Left hindlimb (tissue), 1 donor: ENCODE data around the gene RHOT2.
A peak's percentile ranks its signal among the peaks of the same experiment; 100 is the strongest.

Source experiments
- DNase-seq: peaks from one replicate; pipeline ENCODE4 v3.0.0-alpha.2; 2018

Gene RHOT2

DNA sequence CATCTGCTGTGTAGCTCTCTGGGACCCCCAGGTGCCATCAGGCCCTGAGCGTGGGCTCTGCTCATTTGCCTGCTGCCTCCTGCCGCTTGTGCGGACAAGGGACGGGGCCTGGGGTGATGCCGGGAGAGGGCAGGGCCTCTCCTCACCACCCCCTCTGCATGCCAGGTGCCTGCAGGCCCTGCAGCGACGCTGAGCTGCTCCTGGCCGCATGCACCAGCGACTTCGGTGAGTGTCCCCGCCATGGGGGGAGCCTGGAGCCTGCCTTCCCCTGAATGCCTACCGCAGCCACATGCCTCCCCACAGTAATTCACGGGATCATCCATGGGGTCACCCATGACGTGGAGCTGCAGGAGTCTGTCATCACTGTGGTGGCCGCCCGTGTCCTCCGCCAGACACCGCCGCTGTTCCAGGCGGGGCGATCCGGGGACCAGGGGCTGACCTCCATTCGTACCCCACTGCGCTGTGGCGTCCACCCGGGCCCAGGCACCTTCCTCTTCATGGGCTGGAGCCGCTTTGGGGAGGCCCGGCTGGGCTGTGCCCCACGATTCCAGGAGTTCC is 48.9 kb downstream of the RHOT2 start:
- no peak for DNase-seq

DNA sequence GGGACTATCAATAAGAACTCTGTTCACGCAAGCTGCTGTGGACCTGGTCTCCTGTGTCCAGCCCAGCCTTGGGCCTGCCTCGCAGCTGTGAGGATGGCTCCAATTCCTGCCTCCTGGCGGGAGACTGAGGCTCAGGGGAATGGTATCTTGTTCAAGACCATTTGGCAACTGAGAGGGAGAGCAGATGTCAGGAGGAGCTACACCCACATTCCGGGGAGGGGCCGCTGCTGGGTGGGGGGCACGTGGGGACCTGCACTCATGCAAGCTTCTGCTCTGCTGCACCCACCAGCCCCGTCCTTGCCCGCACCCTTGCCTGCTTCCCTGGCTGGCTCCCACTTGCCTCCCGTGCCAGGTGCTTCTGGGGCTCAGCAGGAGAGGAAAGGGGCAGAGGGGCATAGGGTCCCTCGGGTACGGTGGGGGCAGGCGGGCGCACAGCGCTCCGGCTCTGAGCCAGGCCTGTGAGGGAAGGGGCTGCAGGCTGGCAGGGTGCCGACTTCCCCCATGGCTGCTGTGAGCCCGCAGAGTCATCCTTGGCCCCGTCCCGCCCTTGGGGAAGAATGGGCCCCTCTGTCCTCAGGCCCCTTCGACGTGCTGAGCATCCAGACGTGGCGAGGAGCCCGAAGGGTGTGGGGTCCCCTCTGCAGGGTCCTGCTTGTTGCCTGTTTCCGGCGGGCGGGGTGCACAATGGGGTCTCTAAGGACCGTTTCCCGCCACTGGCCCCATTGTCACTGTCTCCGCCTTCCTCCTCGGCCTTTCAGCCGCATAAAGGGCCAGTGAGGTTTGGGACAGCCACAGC is 49.7 kb downstream of the RHOT2 start:
- DNase-seq: no peak

DNA sequence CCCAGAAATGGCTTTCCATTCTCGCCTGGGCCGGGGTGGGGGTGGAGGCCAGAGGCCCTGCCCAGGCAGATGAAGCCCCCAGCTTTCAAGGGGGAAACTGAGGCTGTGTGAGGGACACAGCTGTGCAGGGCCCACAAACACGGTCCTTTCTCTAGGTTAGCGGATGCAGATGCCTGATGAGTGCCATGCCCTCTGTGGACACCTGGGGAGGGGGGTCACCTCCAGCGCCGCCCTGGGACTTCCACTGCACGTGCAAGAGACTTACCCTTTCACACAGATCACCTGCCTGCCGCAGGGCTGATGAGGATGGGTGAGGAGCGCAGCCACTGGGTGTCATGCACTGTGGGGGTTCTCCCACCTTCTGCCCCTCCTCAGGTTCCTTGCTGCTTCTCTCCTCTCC is 50.5 kb downstream of the RHOT2 start:
- no peak for DNase-seq

DNA sequence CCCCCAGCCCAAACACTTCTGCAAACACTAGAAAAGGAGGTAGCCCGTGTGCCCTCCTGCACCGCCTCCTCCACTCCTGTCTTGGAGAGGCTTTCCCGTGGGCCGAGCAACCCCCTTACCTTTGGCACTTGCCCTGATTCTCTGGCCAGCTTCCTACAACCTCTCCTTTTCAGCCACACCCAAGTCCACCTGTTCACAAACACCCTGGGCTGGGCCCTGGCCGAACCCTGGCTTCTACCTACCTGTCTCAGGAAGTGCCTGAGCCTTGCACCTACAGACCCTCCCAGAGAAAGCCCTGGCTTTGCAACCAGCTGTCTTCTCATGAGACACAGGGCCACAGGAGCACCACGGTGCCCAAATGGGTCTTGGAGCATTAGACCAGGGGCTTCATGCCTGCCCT is 51.0 kb downstream of the RHOT2 start:
- no peak for DNase-seq

DNA sequence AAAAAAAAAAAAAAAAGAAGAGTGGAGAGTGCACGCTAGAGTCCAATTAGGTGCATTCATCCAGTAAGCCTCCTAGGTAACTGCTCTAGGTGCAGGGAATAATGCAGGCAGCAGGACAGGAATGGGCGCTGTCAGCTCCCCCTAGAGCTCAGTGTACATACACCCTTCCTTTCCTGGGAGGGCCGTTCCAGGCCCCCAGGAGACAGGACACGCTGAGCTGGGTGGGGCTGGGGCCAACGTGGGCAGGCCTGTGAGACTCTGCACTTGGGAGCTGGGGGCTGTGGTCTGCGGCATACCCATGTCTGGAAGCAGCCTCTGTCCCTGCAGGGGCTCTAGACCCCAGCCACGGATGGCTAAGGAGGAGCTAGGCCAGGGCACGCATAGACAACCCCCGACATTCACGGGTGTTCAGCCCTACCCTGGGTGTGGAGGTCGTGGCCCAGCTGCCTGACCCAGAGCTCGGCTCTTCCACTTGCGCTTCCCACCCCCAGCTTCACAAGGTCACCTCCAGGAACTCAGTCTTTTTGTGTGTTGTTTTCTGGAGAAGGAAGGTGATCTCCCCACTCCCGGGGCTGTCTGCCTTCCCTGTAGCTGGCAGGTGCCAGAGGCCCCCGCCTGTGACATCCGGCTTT is 52.0 kb downstream of the RHOT2 start:
- no peak for DNase-seq

DNA sequence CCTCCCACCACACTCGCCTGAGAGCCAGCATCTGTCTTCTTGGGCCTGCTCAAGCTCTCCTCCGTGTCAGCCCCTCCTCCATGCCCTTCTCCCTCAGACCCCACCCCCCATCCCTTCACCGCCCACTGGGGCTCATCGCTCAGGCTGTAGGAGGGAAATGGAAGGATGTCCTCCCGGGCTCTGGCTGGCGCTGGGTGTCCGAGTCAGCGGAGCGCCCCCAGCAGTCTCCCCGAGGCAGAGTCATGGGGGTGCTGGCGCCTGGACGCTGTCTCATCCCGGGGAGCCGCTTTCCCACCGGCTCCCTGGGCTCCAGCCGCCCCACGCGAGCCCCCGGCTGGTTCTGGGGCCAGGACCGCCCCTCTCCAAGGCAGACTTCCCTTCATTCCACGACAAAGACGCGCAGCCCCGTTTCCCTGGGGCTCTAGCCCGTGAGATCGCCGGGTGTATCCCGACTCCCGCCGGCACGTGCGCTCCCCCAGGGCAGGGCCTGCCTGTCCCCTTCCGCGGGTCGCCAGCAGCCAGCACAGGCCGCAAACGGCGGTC is 52.6 kb downstream of the RHOT2 start:
- DNase-seq: peak; percentile 86

DNA sequence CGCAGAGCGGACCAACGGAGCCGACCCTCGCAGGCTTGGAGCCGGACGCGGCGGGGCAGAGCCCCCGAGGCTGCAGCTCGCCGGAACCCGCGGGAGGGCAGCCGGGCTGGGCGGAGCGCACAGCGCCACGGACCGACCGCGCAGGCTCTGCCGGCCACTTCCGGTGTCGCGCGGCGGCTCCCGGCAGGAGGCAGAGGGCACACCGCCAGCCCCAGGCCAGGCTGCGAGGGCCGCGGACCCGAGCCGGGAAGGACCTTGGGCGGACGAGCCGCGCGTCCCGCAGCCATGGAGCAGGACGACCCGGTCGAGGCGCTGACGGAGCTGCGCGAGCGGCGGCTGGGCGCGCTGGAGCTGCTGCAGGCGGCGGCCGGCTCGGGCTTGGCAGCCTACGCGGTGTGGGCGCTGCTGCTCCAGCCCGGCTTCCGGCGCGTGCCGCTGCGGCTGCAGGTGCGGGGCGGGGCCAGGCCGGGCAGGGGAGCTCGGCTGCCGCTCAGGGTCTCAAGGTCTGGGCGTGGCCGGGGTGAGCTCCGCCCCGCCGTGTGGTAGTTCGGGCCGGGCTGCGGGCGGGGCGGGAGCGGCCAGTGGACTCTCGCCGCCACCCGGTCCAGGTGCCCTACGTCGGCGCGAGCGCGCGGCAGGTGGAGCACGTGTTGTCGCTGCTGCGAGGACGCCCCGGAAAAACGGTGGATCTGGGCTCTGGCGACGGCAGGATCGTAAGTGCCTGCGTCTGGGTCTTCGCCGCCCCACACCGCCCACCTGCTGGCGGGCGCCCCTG is 53.2 kb downstream of the RHOT2 start, which contains the start of gene ANTKMT:
ANTKMT (plus strand) TSS at position 157 of the 775 bp plus-strand sequence; CDS start at position 286, 129 bp downstream.
- DNase-seq: peak; percentile 80

DNA sequence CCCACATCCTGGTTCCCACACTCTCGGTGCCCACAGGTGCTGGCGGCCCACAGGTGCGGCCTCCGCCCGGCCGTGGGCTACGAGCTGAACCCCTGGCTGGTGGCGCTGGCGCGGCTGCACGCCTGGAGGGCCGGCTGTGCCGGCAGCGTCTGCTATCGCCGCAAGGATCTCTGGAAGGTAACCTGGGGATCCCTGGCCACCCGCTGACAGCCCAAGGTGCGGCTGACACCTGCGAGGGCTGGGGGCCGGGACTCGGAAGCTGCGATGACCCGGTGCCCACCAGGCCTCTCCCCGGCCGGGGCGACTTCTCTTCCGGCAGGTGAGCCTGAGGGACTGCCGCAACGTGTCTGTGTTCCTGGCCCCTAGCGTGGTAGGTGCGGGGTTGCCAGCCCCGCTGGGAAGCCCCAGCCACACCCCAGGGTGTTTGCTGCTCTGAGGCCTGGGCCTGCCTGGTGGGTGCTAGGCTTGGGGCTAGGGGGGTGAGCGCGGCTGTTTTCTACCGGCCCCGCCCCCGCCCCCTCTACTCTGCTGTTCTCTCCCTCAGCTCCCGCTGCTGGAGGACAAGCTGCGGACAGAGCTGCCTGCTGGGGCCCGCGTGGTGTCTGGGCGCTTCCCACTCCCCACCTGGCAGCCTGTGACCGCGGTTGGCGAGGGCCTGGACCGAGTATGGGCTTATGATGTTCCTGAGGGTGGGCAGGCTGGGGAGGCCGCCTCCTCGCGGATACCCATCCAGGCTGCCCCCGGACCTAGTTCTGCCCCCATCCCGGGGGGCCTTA is 54.0 kb downstream of the RHOT2 start:
- peak; percentile 43 for DNase-seq

DNA sequence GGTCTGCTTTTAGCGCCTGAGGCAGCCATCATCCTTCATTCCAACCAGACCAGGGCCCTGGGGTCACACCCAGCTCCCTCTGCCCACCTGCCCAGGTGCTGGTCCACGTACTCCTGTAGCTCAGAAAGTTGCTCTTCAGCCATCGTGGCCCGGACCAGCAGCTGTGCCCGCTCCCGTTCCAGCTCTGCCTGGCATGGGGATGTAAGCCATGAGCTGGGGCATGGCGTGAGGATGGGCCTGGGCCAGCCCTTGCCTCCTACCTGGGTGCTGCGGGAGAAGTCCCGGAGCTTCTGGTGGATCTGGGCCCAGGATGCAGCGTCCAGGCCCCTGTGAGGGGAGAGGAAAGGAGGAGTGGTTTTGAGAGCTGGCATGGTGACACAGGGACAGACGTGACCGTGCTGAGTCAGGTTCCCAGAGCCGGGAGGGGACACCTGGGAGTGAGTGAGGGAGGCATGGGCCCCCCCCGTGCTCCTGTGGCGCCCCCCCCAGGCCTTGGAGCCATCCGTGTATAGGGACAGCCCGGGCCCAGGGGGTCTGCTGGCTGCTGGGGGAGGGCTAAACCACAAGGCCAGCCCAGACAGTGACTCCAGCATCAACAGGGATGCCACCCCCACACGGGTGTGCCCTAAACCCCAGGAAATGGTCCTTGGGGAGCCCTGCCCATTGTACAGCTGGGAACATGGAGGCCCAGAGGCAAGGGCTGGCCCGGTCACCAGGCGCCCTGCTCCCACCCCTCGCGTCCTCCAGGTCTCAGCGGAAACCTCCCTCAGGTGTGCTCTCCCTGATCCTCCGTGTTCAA is 55.1 kb downstream of the RHOT2 start:
- DNase-seq: peak; percentile 35

DNA sequence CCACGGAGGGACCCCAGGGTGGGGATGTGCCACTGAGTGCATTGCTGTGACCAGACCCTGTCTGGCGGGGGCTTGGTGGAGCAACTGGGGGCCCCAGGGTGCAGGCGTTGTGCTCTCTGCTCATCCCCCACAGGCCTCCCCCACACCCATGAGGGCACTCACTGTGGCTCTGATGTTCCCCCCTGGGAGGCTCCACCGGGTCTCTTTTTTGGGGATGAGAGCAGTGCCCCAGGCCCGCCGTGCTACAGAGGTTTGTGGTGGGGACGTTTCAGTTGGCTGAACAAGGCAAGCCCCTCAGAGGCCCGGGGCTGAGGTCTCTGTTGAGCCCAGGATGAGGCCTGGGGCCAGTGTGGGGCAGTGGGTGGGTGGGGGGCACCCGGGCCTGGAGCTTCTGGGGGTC is 55.8 kb downstream of the RHOT2 start:
- no peak for DNase-seq
